Astrocyte (in vitro differentiated cells and primary cell): ENCODE results near the gene CHD6.

ENCODE experiments used
- CTCF ChIP-seq: IDR thresholded peaks from 2 replicates; pipeline ENCODE4 v1.5.1; 2011; ENCODE audit warnings: low read depth, mild to moderate bottlenecking, inconsistent platforms, low read length, moderate library complexity; ENCODE audit not compliant: insufficient read depth
- EZH2 ChIP-seq: IDR thresholded peaks from 2 replicates; pipeline ENCODE4 v1.6.1; 2012; ENCODE audit warnings: mild to moderate bottlenecking, low read length, inconsistent platforms; ENCODE audit not compliant: insufficient read depth

DNA sequence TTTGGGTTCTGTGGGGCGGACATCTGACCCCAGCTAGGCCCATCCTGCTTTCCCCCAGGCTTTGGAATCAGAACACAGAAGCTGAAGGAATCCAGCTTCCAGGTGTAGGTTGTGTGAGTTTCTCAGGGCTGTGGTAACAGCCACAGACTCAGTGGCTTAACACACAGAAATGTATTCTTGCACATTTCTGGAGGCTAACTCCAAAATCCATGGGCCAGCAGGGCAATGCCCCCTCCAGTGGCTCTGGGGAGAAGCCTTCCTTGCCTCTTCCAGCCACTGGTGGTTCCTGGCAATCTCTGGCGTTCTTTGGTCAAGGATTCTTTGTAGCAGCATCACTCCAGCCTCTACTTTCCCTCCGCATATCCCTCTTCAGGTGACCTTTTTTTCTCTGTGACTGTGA is 250.2 kb downstream of the CHD6 start:
- TF ChIP-seq CTCF (no peak), EZH2 (no peak)
